ENCODE measurements around the gene MEIOSIN.
"Not testable (repeated sequence)": the region's sequence is repeated elsewhere in the genome, so short reads cannot be mapped to it uniquely, and the experiment has no call there.

The MEIOSIN gene

DNA sequence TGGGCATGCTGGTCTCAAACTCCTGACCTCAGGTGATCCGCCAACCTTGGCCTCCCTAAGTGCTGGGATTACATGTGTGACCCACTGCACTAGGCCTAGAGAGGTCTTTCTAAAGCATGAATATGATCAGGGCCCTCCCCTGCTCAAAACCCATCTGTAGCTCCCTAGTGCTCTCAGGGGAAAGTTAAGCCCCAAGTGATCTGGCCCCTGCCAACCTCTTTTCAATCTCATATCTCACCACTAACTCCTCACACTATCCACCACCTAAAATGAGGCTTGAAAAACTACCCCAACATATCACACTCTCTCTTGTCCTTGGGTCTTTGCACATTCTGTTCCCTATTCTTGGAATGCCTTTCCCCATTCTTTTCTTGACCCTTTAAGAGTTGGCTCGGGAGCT lies 61.4 kb downstream of the MEIOSIN start:
- no peak overlapping the region for H3K4me3 ChIP-seq (ENCODE audit: low read length)
- no peak for DNase-seq (ENCODE audit: low read depth)
- TF ChIP-seq, protein P1, sequence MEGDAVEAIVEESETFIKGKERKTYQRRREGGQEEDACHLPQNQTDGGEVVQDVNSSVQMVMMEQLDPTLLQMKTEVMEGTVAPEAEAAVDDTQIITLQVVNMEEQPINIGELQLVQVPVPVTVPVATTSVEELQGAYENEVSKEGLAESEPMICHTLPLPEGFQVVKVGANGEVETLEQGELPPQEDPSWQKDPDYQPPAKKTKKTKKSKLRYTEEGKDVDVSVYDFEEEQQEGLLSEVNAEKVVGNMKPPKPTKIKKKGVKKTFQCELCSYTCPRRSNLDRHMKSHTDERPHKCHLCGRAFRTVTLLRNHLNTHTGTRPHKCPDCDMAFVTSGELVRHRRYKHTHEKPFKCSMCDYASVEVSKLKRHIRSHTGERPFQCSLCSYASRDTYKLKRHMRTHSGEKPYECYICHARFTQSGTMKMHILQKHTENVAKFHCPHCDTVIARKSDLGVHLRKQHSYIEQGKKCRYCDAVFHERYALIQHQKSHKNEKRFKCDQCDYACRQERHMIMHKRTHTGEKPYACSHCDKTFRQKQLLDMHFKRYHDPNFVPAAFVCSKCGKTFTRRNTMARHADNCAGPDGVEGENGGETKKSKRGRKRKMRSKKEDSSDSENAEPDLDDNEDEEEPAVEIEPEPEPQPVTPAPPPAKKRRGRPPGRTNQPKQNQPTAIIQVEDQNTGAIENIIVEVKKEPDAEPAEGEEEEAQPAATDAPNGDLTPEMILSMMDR (IDR thresholded peaks at IDR 0.05; ENCODE audit: insufficient read depth, low read depth, low read length, missing control alignments): no peak

- TF ChIP-seq, protein P1 (IDR thresholded peaks at IDR 0.05; ENCODE audit: insufficient read depth, low read depth, low read length, missing control alignments): peak; percentile 79
- DNase-seq (ENCODE audit: low read depth): peak; percentile 55
- H3K4me3 ChIP-seq (ENCODE audit: low read length): no peak overlapping the region
Measured at GRCh38 chr19:45798995-45799517, 65.8 kb downstream of the MEIOSIN start.

DNA sequence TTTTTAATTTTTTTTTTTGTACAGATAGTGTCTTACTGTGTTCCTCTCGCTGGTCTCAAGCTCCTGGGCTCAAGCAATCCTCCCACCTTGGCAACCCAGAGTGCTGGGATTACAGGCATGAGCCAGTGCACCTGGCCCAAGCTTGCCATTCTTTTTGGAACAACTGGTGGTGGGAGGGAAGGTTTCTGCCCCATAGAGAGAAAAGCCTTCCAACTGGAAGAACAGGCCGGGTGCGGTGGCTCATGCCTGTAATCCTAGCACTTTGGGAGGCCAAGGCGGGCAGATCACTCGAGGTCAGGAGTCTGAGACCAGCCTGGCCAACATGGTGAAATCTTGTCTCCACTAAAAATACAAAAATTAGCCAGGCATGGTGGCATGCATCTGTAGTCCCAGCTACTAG lies 66.3 kb downstream of the MEIOSIN start:
- peak; percentile 39 for DNase-seq (ENCODE audit: low read depth)
- not testable (repeated sequence) for H3K4me3 ChIP-seq (ENCODE audit: low read length)

DNA sequence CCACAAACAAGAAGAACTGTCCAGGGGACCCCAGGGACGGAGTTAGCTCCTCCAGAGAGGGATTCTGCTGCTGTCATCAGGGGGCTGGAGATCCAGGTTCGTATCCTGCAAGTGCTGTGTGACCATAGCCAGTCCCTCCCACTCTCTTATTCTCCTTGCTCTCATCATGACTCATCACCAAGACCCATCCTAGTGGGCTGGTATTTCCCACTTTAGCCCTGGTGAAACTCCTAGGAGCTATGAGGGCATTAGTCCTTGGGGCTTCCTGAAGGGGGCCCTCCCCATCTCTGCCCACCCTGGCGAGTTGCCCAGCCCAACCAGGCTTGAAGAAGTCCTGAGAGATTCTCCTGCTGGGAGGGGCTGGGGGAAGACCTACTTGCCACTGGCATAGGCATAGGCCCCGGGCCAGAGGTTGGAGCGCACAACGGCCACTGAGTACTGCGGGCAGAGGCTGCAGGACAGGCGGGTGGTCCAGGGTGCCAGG lies 66.9 kb downstream of the MEIOSIN start:
- TF ChIP-seq, protein P1 (IDR thresholded peaks at IDR 0.05; ENCODE audit: insufficient read depth, low read depth, low read length, missing control alignments): no peak
- H3K4me3 ChIP-seq (ENCODE audit: low read length): no peak overlapping the region
- DNase-seq (ENCODE audit: low read depth): no peak

DNA sequence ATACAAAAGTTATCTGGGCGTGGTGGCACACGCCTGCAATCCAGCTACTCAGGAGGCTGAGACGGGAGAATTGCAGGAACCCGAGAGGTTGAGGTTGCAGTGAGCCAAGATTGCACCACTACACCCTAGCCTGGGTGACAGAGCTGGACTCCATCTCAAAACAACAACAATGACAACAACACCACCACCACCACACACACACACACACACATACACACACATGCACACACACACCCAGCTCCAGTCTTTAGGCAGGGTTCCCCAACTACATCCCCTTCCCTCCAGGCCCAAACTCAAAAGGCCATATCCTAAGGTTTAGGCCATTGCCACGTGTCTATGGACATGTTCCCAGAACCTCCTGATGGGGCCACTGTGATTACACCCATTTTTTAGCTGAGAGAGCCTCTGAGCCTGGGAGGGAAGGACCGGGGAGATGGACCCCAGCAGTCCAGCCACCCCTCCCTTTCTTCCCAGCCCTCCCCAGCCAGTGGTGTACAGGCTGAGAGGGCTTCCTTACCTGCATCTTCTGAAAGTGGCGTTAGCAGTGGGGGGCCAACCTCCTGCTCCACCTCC lies 68.5 kb downstream of the MEIOSIN start:
- no peak for DNase-seq (ENCODE audit: low read depth)
- no peak overlapping the region for H3K4me3 ChIP-seq (ENCODE audit: low read length)

GRCh38 chr19:45804140-45804958 lies 71.1 kb downstream of the MEIOSIN start:
- DNase-seq (ENCODE audit: low read depth): no peak
- TF ChIP-seq, protein P1 (IDR thresholded peaks at IDR 0.05; ENCODE audit: insufficient read depth, low read depth, low read length, missing control alignments): no peak
- no peak overlapping the region for H3K4me3 ChIP-seq (ENCODE audit: low read length)

More for the DNA sequence above, 68.5 kb downstream of the MEIOSIN start:
- TF ChIP-seq, protein P1 (IDR thresholded peaks at IDR 0.05; ENCODE audit: insufficient read depth, low read depth, low read length, missing control alignments): no peak

GRCh38 chr19:45804959-45805230 lies 71.7 kb downstream of the MEIOSIN start:
- H3K4me3 ChIP-seq (ENCODE audit: low read length): no peak overlapping the region
- no peak for DNase-seq (ENCODE audit: low read depth)
- TF ChIP-seq, protein P1 (IDR thresholded peaks at IDR 0.05; ENCODE audit: insufficient read depth, low read depth, low read length, missing control alignments): no peak

Measured in epithelial cell of esophagus (primary cell).